ENCODE results near the gene WIF1. TPM values are rescaled to one million over a fixed set of nuclear protein-coding genes. Genes with fewer than 3 reads are reported as not detected.

Gene WIF1
- total RNA-seq, 1 experiment from 2014 or later = 1.8 TPM

- TF ChIP-seq MYBL2 (CRISPR knock-in tag; IDR thresholded peaks at IDR 0.05) (no peak), ZNF232 (CRISPR knock-in tag; IDR thresholded peaks at IDR 0.05) (no peak), ZNF317 (CRISPR knock-in tag; IDR thresholded peaks at IDR 0.05; ENCODE audit: borderline replicate concordance, low read depth) (no peak)
- TF ChIP-seq, protein P1, sequence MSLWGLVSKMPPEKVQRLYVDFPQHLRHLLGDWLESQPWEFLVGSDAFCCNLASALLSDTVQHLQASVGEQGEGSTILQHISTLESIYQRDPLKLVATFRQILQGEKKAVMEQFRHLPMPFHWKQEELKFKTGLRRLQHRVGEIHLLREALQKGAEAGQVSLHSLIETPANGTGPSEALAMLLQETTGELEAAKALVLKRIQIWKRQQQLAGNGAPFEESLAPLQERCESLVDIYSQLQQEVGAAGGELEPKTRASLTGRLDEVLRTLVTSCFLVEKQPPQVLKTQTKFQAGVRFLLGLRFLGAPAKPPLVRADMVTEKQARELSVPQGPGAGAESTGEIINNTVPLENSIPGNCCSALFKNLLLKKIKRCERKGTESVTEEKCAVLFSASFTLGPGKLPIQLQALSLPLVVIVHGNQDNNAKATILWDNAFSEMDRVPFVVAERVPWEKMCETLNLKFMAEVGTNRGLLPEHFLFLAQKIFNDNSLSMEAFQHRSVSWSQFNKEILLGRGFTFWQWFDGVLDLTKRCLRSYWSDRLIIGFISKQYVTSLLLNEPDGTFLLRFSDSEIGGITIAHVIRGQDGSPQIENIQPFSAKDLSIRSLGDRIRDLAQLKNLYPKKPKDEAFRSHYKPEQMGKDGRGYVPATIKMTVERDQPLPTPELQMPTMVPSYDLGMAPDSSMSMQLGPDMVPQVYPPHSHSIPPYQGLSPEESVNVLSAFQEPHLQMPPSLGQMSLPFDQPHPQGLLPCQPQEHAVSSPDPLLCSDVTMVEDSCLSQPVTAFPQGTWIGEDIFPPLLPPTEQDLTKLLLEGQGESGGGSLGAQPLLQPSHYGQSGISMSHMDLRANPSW (CRISPR knock-in tag; conservative IDR thresholded peaks at IDR 0.05; ENCODE audit: low read depth) = no peak
- TF ChIP-seq, protein P2, sequence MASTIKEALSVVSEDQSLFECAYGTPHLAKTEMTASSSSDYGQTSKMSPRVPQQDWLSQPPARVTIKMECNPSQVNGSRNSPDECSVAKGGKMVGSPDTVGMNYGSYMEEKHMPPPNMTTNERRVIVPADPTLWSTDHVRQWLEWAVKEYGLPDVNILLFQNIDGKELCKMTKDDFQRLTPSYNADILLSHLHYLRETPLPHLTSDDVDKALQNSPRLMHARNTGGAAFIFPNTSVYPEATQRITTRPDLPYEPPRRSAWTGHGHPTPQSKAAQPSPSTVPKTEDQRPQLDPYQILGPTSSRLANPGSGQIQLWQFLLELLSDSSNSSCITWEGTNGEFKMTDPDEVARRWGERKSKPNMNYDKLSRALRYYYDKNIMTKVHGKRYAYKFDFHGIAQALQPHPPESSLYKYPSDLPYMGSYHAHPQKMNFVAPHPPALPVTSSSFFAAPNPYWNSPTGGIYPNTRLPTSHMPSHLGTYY (CRISPR knock-in tag; IDR thresholded peaks at IDR 0.05) = no peak
Observed at GRCh38 chr12:65152012-65152411, 30.9 kb upstream of the WIF1 start (continued).

- TF ChIP-seq USF2 (CRISPR knock-in tag; IDR thresholded peaks at IDR 0.05) (no peak), TCF7 (CRISPR knock-in tag; IDR thresholded peaks at IDR 0.05; ENCODE audit: low read depth) (no peak), TP53 (CRISPR knock-in tag; IDR thresholded peaks at IDR 0.05) (no peak), ESRRA (CRISPR knock-in tag; IDR thresholded peaks at IDR 0.05; ENCODE audit: borderline replicate concordance) (no peak), FOXP1 (CRISPR knock-in tag; IDR thresholded peaks at IDR 0.05; ENCODE audit: borderline replicate concordance) (no peak), NR3C1 (CRISPR knock-in tag; conservative IDR thresholded peaks at IDR 0.05; ENCODE audit: low read depth) (no peak), NR2C2 (CRISPR knock-in tag; IDR thresholded peaks at IDR 0.05) (no peak), GABPB1 (CRISPR knock-in tag; IDR thresholded peaks at IDR 0.05) (no peak), MYBL2 (CRISPR knock-in tag; IDR thresholded peaks at IDR 0.05) (no peak), SP1 (CRISPR knock-in tag; conservative IDR thresholded peaks at IDR 0.05) (no peak), HMGA2 (CRISPR knock-in tag; IDR thresholded peaks at IDR 0.05) (no peak), CBFB (CRISPR knock-in tag; IDR thresholded peaks at IDR 0.05; ENCODE audit: low read depth) (no peak), ZNF512 (CRISPR knock-in tag; IDR thresholded peaks at IDR 0.05; ENCODE audit: borderline replicate concordance) (no peak), ZNF232 (CRISPR knock-in tag; IDR thresholded peaks at IDR 0.05) (no peak)
- TF ChIP-seq, protein P3, sequence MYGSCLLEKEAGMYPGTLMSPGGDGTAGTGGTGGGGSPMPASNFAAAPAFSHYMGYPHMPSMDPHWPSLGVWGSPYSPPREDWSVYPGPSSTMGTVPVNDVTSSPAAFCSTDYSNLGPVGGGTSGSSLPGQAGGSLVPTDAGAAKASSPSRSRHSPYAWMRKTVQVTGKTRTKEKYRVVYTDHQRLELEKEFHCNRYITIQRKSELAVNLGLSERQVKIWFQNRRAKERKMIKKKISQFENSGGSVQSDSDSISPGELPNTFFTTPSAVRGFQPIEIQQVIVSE (CRISPR knock-in tag; IDR thresholded peaks at IDR 0.05; ENCODE audit: borderline replicate concordance) = no peak
- TF ChIP-seq, protein P4, sequence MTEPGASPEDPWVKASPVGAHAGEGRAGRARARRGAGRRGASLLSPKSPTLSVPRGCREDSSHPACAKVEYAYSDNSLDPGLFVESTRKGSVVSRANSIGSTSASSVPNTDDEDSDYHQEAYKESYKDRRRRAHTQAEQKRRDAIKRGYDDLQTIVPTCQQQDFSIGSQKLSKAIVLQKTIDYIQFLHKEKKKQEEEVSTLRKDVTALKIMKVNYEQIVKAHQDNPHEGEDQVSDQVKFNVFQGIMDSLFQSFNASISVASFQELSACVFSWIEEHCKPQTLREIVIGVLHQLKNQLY (CRISPR knock-in tag; IDR thresholded peaks at IDR 0.05) = no peak
- TF ChIP-seq, protein P1 (CRISPR knock-in tag; conservative IDR thresholded peaks at IDR 0.05; ENCODE audit: low read depth) = no peak
- TF ChIP-seq, protein P5, sequence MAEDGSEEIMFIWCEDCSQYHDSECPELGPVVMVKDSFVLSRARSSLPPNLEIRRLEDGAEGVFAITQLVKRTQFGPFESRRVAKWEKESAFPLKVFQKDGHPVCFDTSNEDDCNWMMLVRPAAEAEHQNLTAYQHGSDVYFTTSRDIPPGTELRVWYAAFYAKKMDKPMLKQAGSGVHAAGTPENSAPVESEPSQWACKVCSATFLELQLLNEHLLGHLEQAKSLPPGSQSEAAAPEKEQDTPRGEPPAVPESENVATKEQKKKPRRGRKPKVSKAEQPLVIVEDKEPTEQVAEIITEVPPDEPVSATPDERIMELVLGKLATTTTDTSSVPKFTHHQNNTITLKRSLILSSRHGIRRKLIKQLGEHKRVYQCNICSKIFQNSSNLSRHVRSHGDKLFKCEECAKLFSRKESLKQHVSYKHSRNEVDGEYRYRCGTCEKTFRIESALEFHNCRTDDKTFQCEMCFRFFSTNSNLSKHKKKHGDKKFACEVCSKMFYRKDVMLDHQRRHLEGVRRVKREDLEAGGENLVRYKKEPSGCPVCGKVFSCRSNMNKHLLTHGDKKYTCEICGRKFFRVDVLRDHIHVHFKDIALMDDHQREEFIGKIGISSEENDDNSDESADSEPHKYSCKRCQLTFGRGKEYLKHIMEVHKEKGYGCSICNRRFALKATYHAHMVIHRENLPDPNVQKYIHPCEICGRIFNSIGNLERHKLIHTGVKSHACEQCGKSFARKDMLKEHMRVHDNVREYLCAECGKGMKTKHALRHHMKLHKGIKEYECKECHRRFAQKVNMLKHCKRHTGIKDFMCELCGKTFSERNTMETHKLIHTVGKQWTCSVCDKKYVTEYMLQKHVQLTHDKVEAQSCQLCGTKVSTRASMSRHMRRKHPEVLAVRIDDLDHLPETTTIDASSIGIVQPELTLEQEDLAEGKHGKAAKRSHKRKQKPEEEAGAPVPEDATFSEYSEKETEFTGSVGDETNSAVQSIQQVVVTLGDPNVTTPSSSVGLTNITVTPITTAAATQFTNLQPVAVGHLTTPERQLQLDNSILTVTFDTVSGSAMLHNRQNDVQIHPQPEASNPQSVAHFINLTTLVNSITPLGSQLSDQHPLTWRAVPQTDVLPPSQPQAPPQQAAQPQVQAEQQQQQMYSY (CRISPR knock-in tag; IDR thresholded peaks at IDR 0.05) = no peak
- peaks cover 17% of the 10 kb centered on the region for H3K27me3 Mint-ChIP-seq (ENCODE audit: low read depth)
- CTCF ChIA-PET = no interaction called here
- no peak for ATAC-seq
- no peak overlapping the region for H3K27ac Mint-ChIP-seq
- no peaks in the 10 kb centered on the region for H3K9me3 Mint-ChIP-seq
- DNase-seq (ENCODE audit: low spot score) = no peak
- POLR2A ChIA-PET = no interaction called here
- H3K4me1 Mint-ChIP-seq = no peaks in the 10 kb centered on the region
- no peaks in the 10 kb centered on the region for H3K36me3 Mint-ChIP-seq
- no peak overlapping the region for H3K4me3 Mint-ChIP-seq
Observed at GRCh38 chr12:65147312-65147905, 26.3 kb upstream of the WIF1 start.

All from WTC11 (cell line).